GM15510 (cell line): ENCODE data around the gene RET.

Experiments
- POLR2A ChIP-seq: IDR thresholded peaks from 3 replicates; pipeline ENCODE4 v1.6.1; 2011; ENCODE audit warnings: borderline replicate concordance; ENCODE audit not compliant: insufficient read length; ENCODE audit errors: extremely low read depth

RET gene

DNA sequence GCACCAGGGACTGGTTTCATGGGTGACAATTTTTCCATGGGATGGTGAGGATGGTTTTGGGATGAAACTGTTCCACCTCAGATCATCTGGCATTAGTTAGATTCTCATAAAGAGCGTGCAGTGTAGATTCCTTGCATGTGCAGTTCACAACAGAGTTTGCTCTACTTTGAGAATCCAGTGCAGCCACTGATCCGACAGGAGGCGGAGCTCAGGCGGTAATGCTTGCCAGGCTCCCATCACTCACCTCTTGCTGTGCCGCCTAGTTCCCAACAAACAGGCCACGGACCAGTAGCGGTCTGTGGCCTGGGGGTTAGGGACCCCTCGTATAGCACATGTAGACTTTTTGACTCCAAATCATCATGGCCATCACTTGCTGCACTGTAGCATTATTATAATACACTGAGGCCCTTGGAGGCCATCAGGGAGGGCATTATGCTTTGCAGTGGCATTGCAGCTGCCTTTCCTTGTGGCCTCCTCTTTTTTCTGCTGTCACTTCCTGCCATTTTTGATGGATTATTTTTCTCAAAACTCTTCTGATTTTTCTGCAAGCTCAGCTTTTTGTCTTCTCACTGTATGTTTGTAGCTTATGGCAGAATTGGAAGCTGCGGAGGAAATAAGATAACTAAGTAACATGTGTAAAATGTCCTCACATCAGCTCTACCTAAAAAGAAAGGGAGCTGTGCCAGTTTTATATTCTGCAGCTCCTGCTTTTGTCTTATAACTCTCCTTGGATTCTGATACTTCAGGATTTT, 79.9 kb downstream of the RET start:
- no peak for TF ChIP-seq POLR2A

DNA sequence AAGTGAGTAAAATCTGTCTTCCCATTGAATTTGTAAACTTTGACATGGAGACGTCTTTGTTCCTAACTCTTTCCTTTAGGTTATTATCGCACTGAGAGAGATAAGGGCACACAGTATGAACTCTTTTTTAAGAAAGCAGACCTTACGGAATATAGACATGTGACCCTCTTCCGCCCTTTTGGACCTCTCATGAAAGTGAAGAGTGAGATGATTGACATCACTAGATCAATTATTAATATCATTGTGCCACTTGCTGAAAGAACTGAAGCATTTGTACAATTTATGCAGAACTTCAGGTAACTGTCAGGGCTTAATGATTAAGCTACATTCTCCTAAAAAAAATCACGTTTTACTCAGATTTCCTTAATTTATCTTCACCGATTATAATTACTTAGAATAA, 81.8 kb downstream of the RET start:
- no peak for TF ChIP-seq POLR2A

DNA sequence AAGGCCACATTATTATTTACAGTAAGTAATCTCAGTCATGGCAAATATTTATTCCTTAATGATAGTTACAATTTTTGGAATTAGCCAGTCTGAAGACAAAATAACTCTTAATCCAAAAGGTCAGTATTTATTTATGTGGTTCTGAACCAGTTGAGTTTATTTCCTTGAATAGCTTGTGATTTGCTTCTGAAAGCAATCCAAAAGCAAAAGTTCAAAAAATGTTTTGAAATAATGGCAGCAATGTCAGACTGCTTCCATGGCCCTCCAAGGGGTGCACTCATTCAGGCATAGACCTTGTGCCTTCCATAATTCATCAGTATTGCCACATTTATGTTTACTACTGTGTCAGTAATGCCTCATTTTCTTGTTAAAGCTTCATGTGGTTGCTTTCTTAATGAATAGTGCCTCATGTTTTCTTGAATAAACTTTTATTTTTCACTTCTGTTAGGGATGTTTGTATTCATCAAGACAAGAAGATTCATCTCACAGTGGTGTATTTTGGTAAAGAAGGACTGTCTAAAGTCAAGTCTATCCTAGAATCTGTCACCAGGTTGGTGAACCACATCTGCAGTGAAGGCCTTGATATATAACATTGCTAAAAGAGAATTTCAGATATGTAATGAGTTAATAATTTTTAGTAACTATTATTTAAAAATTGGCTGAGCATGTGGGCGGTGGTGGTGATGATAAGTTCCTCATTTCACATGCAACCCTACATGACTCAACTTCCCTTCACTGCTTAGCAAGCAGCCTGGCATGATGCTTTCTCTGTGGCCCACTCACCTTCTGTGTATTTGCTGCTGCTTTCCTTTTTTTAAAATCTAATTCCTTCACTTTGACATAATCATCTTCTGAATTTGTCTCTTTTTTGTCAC, 83.4 kb downstream of the RET start:
- TF ChIP-seq POLR2A, result no peak

GRCh38 chr10:43160921-43161255, 84.0 kb downstream of the RET start:
- no peak for TF ChIP-seq POLR2A

DNA sequence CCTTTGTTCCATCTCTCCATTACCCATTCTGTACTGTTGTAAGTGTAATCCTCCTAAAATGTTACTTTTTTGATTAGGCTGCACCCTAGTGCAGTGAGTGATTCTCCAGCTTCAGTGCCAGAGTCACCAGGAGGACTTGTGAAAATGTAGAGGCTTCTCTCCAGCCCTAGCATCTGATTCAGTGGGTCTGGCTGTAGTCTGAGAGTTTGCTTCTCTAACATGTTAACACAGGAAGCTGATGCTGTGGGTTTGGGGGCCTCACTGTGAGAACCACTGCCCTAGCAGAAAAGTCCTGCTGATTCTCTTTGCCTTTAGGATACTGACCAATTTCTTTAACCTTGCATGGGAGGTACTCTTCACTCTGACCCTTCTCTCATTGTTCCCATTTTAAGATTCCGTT, 85.7 kb downstream of the RET start:
- no peak for TF ChIP-seq POLR2A

DNA sequence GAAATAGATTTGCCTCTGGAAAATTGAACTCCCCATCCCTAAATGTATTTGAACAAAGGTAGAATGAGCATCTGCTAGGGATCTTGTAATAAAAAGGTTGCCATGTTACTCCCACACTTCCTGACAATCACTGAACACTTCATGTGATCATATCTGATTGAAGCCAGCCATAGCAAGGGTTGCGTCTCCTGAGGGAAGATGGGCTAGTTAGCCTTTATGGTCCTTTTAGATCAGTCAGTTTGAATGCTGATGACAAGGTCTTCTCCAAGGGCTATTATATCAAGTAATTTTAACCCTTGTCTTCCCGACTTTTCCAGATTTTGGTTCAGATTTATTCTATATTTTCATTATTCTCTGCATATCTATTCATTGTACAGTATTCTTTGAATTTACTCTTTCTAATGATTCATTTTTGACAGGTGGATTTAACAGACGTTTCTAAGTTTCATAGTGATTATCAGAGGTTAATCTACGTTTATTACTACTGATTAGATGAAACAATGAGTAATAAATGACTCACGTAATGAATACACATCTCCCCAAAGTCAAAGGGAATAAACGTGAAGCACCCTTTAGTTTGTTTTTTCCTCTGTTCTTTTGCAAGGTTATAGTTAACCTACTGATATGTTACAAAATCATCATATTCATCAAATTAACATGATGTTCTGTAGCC, 89.5 kb downstream of the RET start:
- TF ChIP-seq POLR2A, result no peak

GRCh38 chr10:43166880-43167497, 90.1 kb downstream of the RET start:
- TF ChIP-seq POLR2A, result no peak

DNA sequence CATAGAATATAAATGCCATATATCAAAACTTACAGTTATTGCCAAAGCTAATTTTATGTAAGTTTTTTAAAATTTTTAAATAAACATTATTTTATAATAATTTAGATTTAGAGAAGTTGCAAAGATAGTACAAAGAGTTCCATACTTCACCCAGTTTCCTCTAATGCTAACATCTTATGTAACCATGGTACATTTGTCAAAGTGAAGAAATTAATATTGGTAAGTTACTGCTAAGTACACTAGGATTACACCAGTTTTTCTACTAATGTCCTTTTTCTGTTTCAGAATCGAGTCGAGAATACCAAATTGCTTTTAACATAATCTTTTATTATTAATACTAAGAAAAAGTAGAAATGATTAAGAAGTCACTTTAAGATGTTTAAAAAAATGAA, 90.6 kb downstream of the RET start:
- TF ChIP-seq POLR2A, result no peak

DNA sequence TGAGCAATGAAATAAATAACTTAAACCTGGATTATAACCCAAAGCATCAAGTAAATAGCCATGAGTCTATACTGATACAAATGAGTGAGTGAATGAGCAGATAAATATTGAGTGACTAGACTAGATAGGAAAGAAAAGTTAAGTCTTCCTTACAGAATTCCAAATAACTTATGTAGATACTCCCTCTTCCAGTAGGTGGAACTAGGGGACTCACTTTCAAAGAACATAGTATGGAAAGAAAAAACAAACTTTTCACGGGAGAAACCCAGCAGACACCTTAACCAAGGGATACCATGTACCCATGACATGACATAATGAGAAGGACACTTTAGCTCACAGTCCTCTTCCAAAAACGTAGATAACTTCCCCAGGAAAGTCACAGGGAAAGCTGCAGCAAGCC, 93.6 kb downstream of the RET start:
- no peak for TF ChIP-seq POLR2A

DNA sequence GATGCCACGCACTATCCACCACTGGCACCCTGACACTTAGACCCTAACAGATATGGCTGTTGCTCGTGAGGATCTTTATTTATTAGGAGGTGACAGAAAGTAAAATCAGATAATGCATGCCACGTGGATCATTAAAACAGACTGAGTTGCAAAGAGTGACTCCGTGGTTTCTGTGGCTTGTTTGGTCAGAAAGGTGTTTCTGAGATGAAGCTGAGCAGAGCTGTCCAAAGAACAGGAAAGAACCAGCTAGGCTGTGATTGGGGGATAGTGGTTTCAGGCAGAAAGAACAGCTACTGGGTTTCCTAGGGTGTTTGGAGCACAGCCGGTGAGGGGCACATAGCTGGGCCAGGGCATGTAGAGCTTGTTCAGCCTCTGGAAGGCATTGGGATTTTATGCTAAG, 95.8 kb downstream of the RET start:
- TF ChIP-seq POLR2A, result no peak

GRCh38 chr10:43173120-43173519, 96.3 kb downstream of the RET start:
- no peak for TF ChIP-seq POLR2A

- no peak for TF ChIP-seq POLR2A
These were observed 98.1 kb downstream of the RET start for GRCh38 chr10:43174969-43175368.

DNA sequence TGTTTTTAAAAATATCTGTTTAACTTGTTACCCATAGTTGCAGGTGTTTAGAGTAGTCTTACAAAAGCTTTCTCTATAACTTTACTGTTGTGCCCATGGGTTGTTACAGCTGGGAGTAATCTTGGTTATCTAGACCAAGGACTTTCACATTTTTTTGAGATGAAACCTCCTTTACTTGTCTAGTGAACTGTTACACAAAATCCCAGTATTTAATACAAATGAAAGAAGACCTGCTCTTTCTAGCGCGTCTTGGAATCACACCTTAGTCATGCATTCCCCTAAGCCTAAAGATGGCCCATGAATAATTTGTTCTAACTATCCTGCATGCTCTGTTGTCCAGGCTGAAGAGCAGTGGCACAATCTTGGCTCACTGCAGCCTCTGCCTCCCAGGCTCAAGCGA, 99.4 kb downstream of the RET start:
- TF ChIP-seq POLR2A, result no peak

- TF ChIP-seq POLR2A, result no peak
These were observed 100.7 kb downstream of the RET start for GRCh38 chr10:43177595-43177994.
